HG02943 (cell line): ENCODE measurements around the gene RNF152.

Source experiments
- ATAC-seq: cut with Tn5 transposase; IDR thresholded peaks from one replicate; pipeline ENCODE4 v1.9.1; 2021; ENCODE audit warnings: mild to moderate bottlenecking, low read depth, moderate library complexity; ENCODE audit not compliant: unreplicated experiment

Gene RNF152

DNA sequence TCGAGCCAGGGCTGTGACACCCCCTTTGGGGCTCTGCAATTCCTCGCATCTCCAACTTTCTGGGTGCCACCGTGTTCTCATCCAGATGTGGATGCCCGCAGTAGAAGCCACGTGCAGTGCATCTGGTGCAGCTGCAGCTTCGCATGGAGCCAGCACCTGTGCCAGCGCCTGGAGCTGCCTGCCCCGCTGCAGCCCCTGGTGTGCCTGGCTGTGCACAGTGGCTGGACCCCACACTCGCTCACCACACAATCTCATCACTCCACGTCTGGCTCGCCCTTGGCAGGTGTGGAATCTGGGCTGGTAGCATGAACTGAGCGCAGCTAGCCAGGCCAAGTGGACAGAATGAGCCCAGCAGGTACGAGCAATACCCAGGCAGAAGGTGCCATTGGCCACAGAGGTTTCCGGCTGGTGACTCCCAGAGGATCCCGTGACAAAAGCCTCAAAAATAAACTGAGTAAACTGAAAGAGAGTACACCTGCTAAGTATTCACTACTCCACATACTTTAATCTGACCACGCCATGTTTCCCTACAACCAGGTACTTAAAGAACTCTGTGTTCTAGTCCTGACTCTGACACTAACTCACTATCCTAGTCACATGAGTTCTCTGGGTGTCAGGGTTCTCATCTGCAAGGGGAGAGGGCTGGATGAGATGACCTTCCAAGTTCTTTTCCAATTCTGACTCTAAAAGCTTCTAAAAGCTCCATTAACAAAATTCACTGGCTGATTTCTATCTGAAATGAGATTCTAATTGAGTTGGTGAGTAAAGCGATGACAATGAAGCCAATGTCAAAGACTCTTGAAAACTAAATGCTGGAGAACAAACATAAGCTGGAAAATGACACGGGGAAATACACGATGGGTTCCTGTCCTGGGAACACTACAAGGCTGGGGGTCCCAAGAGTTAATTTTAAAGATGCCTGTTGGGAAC is 37.1 kb downstream of the RNF152 start:
- no peak for ATAC-seq

DNA sequence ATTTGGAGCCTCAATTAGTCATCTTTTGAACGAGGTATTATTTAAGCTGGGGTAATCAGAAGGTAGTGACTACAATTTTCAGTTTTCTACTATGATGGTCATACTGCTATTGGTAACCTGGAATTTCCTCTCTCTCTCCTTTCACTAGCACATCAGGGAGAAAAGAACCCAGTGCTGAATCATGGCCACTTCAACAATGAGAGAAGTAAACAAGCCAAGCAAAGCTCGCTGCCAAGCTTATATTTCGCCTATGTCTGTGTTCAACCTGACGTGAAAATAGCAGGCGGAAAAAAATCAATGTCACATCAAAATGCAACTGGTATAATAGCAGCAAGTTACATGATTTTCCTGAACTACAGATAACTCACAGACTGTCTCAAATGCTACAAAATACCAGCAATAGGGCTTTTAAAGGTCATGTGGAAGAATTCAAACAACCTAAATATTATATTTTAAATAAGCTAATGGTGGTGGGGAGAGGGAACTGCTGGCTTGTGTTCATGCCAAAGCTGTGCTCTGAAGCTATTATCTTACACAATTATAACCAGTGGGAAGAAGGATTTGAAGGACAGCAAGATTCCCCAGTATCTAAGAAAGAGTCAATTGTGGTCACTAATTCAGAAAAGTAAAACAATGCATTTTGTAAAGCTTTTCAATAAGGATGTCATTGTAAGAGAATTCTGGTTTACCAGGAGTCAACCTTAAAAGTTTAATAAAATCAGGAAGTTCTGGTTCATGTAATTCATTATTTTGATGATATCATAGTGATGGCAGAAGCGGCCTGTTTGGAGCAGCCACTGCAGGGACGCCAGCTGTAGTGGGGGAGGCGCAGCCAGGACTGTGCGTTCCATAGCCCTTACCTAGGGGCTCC is 38.0 kb downstream of the RNF152 start:
- no peak for ATAC-seq

DNA sequence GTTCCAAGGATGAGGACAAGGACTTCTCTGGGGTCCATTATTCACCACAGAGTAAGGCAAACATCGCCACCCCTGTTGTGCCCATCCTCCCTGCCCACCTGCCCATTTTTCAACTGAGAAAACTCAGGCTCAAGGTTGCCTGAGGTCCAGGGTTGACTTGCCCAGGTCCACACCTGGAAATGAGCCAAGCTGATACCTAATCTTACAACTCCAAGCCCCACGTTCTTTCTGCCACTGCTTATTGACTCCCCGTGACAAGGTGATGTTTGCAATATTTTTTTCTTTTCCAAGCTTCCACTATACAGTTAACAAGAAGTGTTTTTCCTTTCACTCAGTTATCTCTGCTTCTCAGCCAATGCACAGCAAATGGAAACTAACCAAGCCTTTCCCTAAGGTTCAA is 39.0 kb downstream of the RNF152 start:
- ATAC-seq, result no peak

DNA sequence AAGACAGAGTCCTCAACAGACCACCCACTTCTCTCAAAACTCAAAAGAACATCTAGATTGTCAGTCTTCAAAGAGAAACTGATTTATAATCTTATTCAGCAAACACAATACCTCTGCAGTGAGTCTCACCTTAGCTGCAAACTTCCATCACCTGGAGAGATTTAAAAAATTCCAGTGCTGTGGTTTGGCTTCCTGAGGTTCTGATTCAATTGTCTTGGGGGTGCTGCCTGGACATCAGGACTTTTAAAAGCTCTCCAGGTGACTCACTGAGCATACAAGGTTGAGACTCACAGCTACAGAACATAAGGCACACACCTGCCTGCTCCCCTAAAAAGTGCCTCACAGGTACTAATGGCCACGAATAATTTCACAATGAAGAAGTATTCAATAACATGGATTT is 40.3 kb downstream of the RNF152 start:
- ATAC-seq, result no peak

DNA sequence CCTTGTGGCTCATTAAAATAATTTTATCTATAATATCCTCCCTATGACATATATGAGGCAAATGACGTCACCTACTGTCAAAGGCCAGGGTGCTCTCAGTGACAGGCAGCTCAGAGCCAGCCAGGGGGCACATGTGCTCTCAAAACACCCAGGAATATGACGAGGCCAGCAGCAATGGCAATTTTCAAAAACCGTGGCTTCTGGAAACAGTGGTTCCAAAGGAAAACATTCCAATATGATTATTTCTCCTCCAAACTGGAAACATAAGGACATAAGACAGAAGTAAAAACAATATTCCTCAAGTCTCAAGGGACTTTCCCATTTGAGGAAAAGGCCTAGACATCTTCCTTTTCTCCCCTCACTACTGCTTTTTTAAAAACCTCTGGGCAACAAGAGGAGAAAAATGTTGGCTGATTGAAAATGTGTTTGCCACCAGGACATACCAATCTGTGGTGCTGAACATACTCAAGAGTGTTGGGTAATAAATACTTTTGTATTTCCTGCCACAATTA is 40.8 kb downstream of the RNF152 start:
- ATAC-seq, result no peak

DNA sequence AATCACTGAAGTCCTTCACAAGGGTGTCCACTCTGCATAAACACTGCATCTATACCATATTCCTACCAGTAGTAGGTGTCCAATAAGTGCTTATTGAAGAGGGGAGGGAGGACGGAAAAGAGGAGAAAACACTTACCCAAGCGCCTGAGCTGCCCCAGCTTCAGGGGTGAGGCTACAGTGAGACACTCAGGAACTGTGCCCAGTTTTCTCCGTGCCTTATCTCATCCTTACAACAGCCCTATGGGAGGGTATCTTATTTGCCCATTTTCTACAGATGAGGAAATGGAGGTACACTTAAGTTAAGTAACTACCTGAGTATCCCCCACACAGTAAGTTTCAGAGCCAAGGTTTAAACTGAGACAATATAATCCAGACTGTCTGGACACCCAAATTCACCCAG is 41.5 kb downstream of the RNF152 start:
- ATAC-seq, result no peak

DNA sequence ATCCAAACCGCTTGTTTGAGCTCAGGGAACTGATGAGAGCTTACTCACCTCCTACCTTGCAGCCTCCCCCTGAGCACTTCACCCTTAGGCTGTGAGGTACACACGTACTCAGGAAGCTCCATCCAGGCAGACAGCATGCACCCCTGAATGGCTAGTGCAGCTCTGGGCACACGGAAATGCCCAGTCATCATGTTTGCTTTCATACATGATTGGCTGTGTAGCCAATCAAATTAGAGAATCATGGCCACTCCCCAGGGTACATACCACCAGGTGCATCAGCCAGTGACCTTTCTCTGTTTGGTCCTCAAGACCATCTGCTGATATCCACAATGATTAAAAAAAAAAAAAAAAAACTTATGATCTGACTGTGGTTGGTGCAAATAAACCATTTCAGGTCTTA is 42.1 kb downstream of the RNF152 start:
- no peak for ATAC-seq

DNA sequence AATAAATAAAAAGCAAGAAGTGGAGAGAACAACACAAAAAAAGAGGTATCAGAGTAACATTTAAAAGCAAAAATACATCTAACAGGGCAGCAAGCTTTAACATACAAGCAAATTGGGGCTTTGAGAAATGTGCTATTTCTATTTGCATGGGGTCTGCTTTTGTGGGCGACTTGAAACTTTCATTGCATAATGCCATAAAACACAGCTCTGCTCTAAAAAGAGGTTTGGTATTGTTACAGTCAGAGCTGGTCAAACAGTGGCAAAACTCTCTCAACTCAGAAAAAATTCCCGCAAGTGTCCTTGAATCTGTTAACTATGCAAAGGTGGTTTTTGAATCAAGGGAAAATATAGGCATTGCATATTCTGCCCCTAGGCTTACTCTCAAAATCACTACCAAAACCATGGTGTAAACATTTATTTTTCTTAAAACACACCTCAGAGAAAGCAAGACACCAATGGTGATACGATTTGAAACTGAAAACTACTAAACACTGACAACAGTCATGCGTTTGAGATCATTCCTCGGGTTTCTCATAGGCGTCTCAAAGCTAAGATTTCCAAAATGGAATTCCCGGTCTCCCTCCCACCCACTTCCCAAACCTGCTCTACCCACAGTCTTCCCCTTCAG is 45.5 kb downstream of the RNF152 start:
- no peak for ATAC-seq

DNA sequence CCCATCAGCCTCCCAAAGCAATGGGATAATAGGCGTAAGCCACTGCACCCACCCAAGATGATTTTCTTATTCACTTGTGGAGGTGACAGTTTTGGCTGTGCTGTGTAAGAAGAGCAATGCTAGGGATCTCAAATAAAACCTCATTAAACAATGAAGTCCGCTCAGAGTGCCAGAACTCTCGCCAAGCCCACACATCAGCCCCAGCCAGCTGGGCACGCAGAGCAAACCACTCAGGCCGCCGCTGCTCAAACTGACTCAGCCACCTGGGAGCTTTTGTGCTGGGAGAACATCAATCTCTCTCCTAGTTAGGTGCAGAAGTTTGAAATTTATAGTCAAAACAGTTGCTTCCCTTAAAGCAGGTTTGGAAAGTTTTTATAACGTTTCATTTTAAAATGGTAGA is 47.6 kb downstream of the RNF152 start:
- ATAC-seq, result no peak

DNA sequence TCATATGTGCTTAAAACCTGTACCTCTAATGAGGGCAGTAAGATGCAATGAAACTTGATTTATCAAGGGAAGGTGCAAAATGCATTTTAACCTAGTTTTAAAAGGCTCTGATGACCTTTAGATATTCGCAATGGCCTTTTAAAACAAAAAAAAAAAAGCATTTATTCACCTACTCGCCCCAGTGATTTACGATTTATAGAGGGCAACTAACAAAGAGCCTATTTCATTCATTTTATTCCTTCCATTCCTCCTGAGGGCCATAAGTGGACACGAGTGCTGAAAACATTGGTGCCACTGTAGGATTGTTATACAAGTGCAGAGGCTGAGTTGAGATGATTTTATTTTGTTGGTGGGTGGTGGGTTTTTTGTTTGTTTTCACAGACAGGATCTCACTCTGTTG is 48.1 kb downstream of the RNF152 start:
- no peak for ATAC-seq

DNA sequence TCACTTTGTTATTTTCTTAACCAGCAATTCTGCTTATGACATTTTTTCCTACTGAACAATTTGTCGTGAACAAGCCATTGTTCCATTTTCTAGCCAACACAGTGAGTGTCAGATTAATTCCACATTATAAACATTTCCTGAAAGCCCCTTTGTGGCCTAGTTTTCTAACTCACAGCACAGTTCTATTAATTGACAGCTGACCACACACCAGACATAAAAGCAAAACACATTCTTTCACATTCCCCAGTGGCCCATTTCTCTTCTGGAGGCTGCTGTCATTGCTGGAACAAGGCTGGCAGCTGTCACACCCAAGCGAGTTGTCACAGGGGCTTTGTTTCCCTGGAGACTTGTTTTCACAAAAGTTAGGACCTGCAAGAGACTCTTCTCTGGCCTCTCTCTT is 50.7 kb downstream of the RNF152 start:
- no peak for ATAC-seq

DNA sequence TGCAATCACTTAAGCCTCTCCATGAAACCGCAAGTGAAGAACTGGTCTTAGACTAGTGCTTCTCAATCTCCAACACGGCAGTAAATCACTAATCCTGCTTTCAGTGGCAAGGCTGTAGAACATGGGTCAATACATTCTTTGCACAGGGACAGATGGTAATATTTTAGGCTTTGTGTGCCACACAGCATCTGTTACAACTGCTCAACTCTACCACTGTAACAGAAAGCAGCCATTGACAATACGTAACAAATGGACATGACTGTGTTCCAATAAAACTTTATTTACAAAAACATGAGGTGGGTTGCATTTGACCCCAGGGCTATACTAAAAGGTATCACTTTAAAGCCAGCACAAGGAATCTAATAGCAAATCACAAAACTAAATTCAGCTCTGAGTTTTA is 51.1 kb downstream of the RNF152 start:
- no peak for ATAC-seq

DNA sequence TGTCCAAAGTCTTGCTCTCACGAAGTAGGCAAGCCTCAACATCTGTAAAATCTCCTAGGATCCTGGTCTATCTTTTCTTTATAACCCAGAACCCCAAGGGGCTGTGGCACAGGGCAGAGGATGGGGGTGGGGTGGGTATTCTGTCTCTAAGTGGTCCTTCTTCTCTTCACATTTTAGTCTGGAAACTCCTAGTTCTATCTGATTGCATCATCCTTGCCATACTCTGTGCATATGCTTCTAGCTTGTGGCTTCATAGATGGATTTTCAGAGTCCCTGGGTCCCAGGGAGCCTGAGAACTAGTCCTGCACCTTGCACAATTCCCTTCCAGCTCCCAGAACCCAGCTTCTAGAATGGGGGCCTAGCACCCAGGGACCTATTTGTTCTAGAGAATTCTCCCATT is 52.5 kb downstream of the RNF152 start:
- ATAC-seq, result no peak

DNA sequence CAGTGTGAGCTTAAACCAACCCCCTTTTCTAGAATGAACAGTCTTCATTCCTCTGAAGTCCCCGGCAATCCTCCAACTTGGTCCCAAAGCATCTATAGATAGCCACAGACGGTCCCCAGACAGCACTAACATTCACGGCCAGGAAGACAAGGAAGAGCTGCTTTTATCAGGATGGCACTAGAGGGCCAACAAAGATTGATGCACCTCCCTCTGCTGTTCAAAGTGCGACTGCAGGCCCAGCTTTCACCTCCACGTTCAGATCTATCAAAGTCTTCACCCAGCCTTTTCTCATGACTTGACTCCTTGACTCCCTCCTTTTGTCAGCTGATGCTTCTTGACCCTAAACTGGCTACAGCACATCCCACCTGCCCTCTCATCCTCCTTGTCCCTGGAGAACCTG is 54.3 kb downstream of the RNF152 start:
- ATAC-seq, result no peak

DNA sequence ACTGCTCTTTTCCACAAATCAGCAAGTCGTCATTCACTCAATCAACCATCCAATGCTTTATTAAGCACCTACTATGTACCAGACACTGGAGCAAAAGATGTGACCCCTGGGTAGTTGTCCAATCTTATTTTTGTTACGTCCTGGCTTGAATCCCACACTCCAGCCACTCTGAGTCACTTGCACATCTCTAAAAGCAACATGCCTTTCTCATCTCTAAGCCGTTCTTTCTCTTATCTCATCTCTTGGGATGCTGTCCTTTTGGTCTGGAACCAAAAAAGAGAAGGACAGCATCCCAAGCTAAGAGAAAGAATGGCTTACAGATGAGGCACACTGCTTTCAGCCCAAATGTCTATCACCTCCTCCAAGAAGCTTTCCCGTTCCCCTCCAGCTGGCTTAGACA is 58.8 kb downstream of the RNF152 start:
- ATAC-seq, result no peak

DNA sequence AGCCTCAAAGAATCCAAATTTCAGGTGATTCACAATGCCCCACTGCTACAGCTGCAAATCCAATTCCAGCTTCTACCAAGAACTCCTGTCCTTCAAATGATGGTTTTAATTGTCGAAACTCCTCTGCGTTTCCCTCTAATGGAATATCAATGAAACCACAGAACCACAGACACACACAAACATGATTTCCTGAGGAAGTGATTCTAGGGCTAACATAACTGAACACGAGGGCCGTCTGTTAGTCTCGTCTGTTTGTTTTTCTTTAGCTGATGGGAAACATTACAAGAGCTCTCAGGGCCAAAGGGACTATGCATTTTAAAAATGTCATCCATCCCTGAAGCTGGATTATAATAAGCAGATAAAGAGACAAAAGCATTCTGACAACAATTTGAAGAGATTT is 59.4 kb downstream of the RNF152 start:
- no peak for ATAC-seq

DNA sequence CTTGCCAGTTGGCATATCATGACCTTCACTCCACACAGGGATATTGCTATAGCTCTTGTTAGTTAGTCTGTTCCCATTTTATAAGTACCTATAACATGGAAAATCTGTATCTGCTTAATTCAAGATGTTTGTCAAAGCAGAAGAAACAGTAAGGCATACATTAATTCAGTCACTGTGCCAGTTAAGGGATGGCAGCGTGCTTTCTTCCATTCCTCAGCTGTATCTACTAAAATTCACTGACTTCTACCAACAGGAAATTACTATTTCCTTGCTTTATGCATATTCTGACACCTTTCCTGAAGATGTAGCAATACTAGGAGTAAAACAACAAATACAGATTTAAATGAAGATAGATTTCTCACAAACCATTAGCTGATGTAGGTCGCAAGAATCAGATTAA is 59.9 kb downstream of the RNF152 start:
- ATAC-seq, result no peak

DNA sequence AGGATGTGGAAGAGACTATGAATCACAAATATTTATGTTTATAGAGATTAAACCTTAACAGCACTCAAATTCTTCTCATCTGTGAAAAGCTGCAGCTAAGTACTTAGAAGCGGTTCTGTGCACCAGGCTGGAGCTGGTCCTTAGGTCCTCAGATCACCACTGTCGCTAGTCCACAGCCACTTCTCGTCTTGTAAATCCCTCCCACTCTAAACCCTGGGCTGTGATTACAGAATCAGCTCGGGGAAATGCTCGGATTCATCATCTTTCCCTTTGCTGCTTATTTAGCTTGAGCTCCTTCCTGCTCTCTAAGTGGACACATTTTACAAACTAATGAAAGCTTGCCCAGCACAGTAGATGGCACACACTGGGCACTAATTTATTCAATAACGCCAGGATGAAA is 61.7 kb downstream of the RNF152 start:
- no peak for ATAC-seq

DNA sequence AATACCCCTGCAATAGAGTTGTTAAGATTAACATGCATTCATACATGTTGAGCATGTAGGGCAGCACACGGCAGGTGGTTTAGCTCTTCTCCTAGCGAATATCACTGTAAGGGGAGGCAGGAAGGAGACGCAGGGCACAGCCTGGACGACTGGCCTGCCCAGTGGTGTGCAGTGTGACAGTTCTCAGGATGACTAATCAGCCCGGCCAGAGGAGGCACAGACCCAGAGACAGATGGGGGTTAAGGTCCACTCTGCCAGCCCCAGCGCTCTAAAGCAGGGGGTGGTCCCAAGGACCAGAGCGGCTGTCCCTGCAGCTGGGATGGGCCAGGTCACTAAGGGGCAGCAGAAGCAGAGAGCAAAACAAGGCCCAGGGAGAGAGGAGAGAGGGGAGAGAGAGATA is 63.7 kb downstream of the RNF152 start:
- no peak for ATAC-seq

DNA sequence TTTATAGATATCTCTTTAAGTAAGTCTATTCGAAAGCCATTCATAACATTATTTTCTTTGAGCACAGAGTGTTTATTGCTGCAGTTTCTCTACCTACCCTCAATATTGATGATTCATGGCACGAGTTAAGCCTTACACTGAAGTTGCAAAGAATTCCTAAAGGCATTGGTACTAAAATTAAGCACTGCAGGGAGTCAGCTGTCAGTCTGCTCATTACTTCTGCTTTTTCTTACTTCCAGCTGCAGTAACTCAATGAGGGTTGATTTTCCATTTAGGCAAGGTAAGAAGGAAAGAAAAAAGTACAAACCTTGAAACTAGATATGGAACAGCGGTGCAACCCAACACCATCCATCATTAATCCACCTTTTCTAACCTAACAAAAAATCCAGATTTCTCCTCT is 65.2 kb downstream of the RNF152 start:
- no peak for ATAC-seq

DNA sequence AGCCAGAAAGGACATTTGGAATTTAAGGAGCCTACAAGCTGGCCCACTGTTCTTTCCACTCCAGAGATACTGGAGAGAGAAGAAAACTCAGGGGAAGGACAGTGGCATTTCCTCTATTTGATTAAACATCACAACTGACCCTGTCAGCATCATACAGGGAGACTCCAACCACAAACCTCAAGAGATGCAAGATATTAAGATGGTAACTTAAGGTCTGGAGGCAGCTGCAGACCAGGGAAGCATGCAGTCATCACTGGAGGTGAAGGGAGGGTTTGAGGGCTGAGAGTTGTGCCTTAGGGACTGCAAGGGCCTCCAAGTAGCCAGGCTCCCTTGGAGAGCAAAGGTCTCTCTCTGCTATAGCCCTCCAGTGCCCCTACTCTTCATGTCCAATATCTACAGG is 67.4 kb downstream of the RNF152 start:
- ATAC-seq, result no peak
